BE2C (cell line): ENCODE data around the gene EIF4G1.
A peak's percentile ranks its signal among the peaks of the same experiment; 100 is the strongest.

Source experiments
- DNase-seq: peaks from one replicate; pipeline ENCODE4 v3.0.0-alpha.2; 2020
- H3K27me3 ChIP-seq: fragments of 250-450 bp; sonication (Bioruptor Pico); 2 replicates; pipeline ENCODE4 v1.5.1; 2020; ENCODE audit warnings: mild to moderate bottlenecking
- H3K36me3 ChIP-seq: fragments of 250-450 bp; sonication (Bioruptor Pico); 2 replicates; pipeline ENCODE4 v1.5.1; 2020; ENCODE audit warnings: mild to moderate bottlenecking
- H3K4me1 ChIP-seq: fragments of 250-450 bp; sonication (Bioruptor Pico); 2 replicates; pipeline ENCODE4 v1.5.1; 2020
- H3K4me3 ChIP-seq: 2 replicates; pipeline ENCODE4 v1.5.1; 2011; ENCODE audit warnings: low read depth, low read length
- H3K9me3 ChIP-seq: fragments of 250-450 bp; sonication (Bioruptor Pico); 2 replicates; pipeline ENCODE4 v1.5.1; 2020
- TF ChIP-seq, protein P1 (sequence below): IDR thresholded peaks from 2 replicates; pipeline ENCODE4 v1.5.1; 2012; ENCODE audit warnings: mild to moderate bottlenecking, low read depth, low read length

EIF4G1 gene

DNA sequence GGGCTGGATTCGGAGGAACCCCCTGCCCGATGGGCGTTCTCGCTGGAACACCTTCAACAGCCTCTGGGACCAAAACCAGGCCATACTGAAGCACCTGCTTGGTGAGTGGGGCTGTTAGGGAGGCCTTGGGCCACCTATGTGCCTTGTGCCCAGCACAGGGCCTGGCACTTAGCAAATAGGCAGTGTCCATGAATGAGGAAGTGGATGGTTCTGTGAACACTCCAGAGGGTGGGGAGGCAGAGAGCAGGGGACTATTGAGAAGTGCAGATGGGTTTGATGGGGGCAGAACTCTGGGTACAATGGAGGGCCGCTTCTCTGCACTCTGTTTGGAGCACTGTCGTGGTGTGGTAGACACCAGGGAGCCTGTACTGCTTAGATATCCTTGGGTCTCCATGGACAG is 37.0 kb upstream of the EIF4G1 start:
- no peak for DNase-seq
- Histone ChIP-seq H3K9me3 (no peaks in the 10 kb centered on the region), H3K4me3 (no peak overlapping the region), H3K4me1 (no peaks in the 10 kb centered on the region), H3K27me3 (no peaks in the 10 kb centered on the region), H3K36me3 (no peaks in the 10 kb centered on the region)
- TF ChIP-seq, protein P1, sequence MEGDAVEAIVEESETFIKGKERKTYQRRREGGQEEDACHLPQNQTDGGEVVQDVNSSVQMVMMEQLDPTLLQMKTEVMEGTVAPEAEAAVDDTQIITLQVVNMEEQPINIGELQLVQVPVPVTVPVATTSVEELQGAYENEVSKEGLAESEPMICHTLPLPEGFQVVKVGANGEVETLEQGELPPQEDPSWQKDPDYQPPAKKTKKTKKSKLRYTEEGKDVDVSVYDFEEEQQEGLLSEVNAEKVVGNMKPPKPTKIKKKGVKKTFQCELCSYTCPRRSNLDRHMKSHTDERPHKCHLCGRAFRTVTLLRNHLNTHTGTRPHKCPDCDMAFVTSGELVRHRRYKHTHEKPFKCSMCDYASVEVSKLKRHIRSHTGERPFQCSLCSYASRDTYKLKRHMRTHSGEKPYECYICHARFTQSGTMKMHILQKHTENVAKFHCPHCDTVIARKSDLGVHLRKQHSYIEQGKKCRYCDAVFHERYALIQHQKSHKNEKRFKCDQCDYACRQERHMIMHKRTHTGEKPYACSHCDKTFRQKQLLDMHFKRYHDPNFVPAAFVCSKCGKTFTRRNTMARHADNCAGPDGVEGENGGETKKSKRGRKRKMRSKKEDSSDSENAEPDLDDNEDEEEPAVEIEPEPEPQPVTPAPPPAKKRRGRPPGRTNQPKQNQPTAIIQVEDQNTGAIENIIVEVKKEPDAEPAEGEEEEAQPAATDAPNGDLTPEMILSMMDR, result no peak

GRCh38 chr3:184282941-184283340 is 31.5 kb upstream of the EIF4G1 start:
- DNase-seq, result no peak
- H3K36me3 ChIP-seq, result no peaks in the 10 kb centered on the region
- no peaks in the 10 kb centered on the region for H3K4me1 ChIP-seq
- H3K27me3 ChIP-seq, result no peaks in the 10 kb centered on the region
- no peak overlapping the region for H3K4me3 ChIP-seq
- no peaks in the 10 kb centered on the region for H3K9me3 ChIP-seq
- TF ChIP-seq, protein P1, result no peak

DNA sequence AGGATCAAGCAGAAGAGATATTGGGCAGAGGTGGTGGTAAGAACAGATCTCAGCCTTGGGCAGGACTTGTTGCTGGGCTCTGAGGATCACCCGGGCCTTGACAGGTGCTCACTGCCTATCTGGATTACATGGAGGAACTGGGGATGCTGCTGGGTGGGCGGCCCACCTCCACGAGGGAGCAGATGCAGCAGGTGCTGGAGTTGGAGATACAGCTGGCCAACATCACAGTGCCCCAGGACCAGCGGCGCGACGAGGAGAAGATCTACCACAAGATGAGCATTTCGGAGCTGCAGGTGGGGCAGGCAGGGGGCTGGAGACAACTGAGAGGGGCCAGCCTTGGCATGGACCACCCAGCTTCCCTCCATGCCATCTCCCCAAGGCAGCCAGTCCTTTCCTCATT is 30.7 kb upstream of the EIF4G1 start:
- H3K36me3 ChIP-seq, result no peaks in the 10 kb centered on the region
- TF ChIP-seq, protein P1, result no peak
- no peaks in the 10 kb centered on the region for H3K4me1 ChIP-seq
- H3K4me3 ChIP-seq, result no peak overlapping the region
- no peak for DNase-seq
- H3K9me3 ChIP-seq, result no peaks in the 10 kb centered on the region
- no peaks in the 10 kb centered on the region for H3K27me3 ChIP-seq

DNA sequence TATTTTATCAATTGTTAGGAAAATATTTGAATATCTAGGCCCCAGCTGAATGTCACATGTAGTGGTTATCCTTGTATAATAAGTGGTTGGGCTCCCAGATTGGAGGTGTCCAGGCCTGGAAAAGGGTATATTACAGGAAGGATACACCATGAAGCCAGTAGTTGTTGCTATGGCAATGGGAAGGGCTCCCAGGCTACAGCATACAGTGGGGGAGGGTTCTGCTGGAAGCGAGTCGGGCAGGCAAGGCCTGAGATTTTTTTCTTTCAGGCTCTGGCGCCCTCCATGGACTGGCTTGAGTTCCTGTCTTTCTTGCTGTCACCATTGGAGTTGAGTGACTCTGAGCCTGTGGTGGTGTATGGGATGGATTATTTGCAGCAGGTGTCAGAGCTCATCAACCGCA is 29.7 kb upstream of the EIF4G1 start:
- no peaks in the 10 kb centered on the region for H3K9me3 ChIP-seq
- no peaks in the 10 kb centered on the region for H3K4me1 ChIP-seq
- peak; percentile 90 for DNase-seq
- H3K27me3 ChIP-seq, result no peaks in the 10 kb centered on the region
- no peak overlapping the region for H3K4me3 ChIP-seq
- no peaks in the 10 kb centered on the region for H3K36me3 ChIP-seq
- TF ChIP-seq, protein P1, result peak; percentile 83

DNA sequence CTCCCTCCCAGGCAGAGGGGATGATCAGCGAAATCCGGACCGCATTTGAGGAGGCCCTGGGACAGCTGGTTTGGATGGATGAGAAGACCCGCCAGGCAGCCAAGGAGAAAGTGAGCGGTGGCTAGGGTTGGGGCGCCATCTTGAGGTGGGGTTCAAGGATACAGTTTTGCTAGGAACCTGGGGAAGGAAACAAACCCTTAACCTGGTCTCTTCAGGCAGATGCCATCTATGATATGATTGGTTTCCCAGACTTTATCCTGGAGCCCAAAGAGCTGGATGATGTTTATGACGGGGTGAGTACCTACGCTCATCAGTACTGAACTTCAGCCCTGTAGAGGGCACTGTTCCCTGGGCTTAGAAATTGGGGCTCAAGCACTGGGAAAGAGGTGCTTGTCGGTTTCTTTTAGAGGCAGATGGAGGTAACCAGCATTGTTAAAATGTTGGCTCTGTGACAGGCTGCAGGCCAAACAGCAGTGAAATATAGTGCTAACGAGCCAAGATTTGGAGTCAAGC is 24.9 kb upstream of the EIF4G1 start:
- no peaks in the 10 kb centered on the region for H3K9me3 ChIP-seq
- H3K27me3 ChIP-seq, result no peaks in the 10 kb centered on the region
- H3K4me3 ChIP-seq, result no peak overlapping the region
- TF ChIP-seq, protein P1, result peak; percentile 84
- peak; percentile 81 for DNase-seq
- no peaks in the 10 kb centered on the region for H3K4me1 ChIP-seq
- H3K36me3 ChIP-seq, result no peaks in the 10 kb centered on the region

- no peaks in the 10 kb centered on the region for H3K36me3 ChIP-seq
- H3K9me3 ChIP-seq, result no peaks in the 10 kb centered on the region
- no peak for DNase-seq
- no peak overlapping the region for H3K4me3 ChIP-seq
- no peaks in the 10 kb centered on the region for H3K27me3 ChIP-seq
- no peaks in the 10 kb centered on the region for H3K4me1 ChIP-seq
- TF ChIP-seq, protein P1, result no peak
Observed at GRCh38 chr3:184290331-184290730, 24.1 kb upstream of the EIF4G1 start.
